NCI-H146 treated with DMSO at 0.1 percent for 48 hours (cell line): ENCODE data around the gene TMEM14A.
"Not testable (repeated sequence)": the region's sequence is repeated elsewhere in the genome, so short reads cannot be mapped to it uniquely, and the experiment has no call there.

Experiments used
- DNase-seq: peaks from one replicate; lab custom pipeline; 2025; ENCODE audit not compliant: unreplicated experiment; lab: John Stamatoyannopoulos, UW

The TMEM14A gene

GRCh38 chr6:52655941-52656340 lies 15.0 kb upstream of the TMEM14A start:
- not testable (repeated sequence) for DNase-seq

GRCh38 chr6:52657870-52658269 lies 13.0 kb upstream of the TMEM14A start:
- no peak for DNase-seq

- DNase-seq: no peak
Observed at GRCh38 chr6:52661551-52661950, 9.4 kb upstream of the TMEM14A start.

GRCh38 chr6:52662031-52662430 lies 8.9 kb upstream of the TMEM14A start:
- DNase-seq: no peak

- DNase-seq: peak; percentile 74
Observed at GRCh38 chr6:52663120-52663935, 7.6 kb upstream of the TMEM14A start.

- no peak for DNase-seq
Observed at GRCh38 chr6:52663936-52664185, 7.1 kb upstream of the TMEM14A start.

GRCh38 chr6:52664186-52664990 lies 6.5 kb upstream of the TMEM14A start:
- peak; percentile 92 for DNase-seq

GRCh38 chr6:52664991-52665686 lies 5.8 kb upstream of the TMEM14A start:
- no peak for DNase-seq

GRCh38 chr6:52666071-52666470 lies 4.8 kb upstream of the TMEM14A start:
- DNase-seq: no peak

GRCh38 chr6:52666523-52666922 lies 4.4 kb upstream of the TMEM14A start:
- DNase-seq: no peak

- DNase-seq: no peak
Observed at GRCh38 chr6:52667572-52667971, 3.3 kb upstream of the TMEM14A start.

GRCh38 chr6:52671676-52672075 lies 763 bp downstream of the TMEM14A start:
- DNase-seq: no peak

GRCh38 chr6:52672412-52673025 lies 1.6 kb downstream of the TMEM14A start:
- DNase-seq: no peak

- DNase-seq: no peak
Observed at GRCh38 chr6:52674666-52675065, 3.8 kb downstream of the TMEM14A start.

GRCh38 chr6:52675372-52675771 lies 4.5 kb downstream of the TMEM14A start:
- no peak for DNase-seq

- not testable (repeated sequence) for DNase-seq
Observed at GRCh38 chr6:52676631-52677030, 5.7 kb downstream of the TMEM14A start.

- DNase-seq: no peak
Observed at GRCh38 chr6:52681416-52681815, 10.5 kb downstream of the TMEM14A start.

GRCh38 chr6:52686878-52687699 lies 16.2 kb downstream of the TMEM14A start:
- DNase-seq: no peak

GRCh38 chr6:52689857-52690256 lies 18.9 kb downstream of the TMEM14A start:
- no peak for DNase-seq

GRCh38 chr6:52691718-52692117 lies 20.8 kb downstream of the TMEM14A start:
- no peak for DNase-seq

- DNase-seq: no peak
Observed at GRCh38 chr6:52693773-52694172, 22.9 kb downstream of the TMEM14A start.
